NT2/D1 (cell line): ENCODE data around the gene SPDYE18.
"Not testable (repeated sequence)": the region's sequence is repeated elsewhere in the genome, so short reads cannot be mapped to it uniquely, and the experiment has no call there.

ENCODE experiments used
- YY1 ChIP-seq: IDR thresholded peaks from 2 replicates; pipeline ENCODE4 v1.6.1; 2011; ENCODE audit not compliant: insufficient read length, insufficient read depth
- ZNF274 ChIP-seq: IDR thresholded peaks from 2 replicates; pipeline ENCODE4 v1.6.1; 2011; ENCODE audit warnings: mild to moderate bottlenecking, low read depth, low read length

DNA sequence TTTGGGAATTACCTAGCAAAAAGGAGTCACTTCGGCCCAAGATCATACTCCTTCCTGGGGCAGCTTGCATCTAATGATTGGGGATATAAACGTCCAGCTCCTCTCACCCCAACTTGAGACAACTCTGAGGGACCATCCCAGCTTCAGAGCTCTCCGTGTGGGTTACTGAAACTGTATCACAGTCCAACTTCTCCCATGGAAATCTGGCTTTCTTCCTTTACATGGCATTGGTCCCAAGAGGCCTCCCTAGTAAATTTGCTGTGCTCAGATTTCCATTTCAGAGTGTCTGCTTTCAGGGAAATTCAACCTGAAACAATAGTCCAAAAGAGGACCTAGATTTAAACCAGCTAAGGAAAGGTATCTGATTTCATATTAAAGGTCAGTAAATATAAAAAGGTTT, 45.3 kb upstream of the SPDYE18 start:
- not testable (repeated sequence) for TF ChIP-seq ZNF274, YY1
